Thoracic aorta (tissue), 2 donors: ENCODE data around the gene UBR4. TPM values are rescaled to one million over a fixed set of nuclear protein-coding genes. Genes with fewer than 3 reads are reported as not detected.

Source experiments
- ATAC-seq: fragments of 150-250 bp; one replicate; pipeline ENCODE4 v1.8.0; 2017; ENCODE audit warnings: low read depth; ENCODE audit not compliant: insufficient number of reproducible peaks, low FRiP score
- DNase-seq: peaks from one replicate; pipeline ENCODE4 v3.0.0-alpha.2; 2020; ENCODE audit warnings: low spot score
- H3K27ac ChIP-seq, 2 donors: fragments of 200-600 bp; sonication (generic); 1 replicate in 1 of 2; 2 replicates in 1 of 2; pipeline ENCODE4 v1.5.1; 2016; ENCODE audit warnings: mild to moderate bottlenecking in 2 of 2, moderate library complexity in 2 of 2
- H3K27me3 ChIP-seq: fragments of 200-600 bp; sonication (generic); replicated peaks from 2 replicates; pipeline ENCODE4 v1.6.0; 2016; ENCODE audit warnings: mild to moderate bottlenecking; ENCODE audit not compliant: insufficient read depth
- H3K36me3 ChIP-seq: fragments of 200-600 bp; sonication (generic); one replicate; pipeline ENCODE4 v1.5.1; 2016
- H3K4me1 ChIP-seq, 2 donors: fragments of 200-600 bp; sonication (generic); 1 replicate in 1 of 2; 2 replicates in 1 of 2; pipeline versions ENCODE4 v1.5.1 to v1.6.0; 2016; ENCODE audit warnings: low read depth in 2 of 2, mild to moderate bottlenecking in 1 of 2; ENCODE audit not compliant: control insufficient read depth in 1 of 2
- H3K4me3 ChIP-seq: fragments of 200-600 bp; sonication (generic); 2 replicates; pipeline ENCODE4 v1.5.1; 2016; ENCODE audit warnings: mild to moderate bottlenecking
- H3K9me3 ChIP-seq: fragments of 200-600 bp; sonication (generic); 2 replicates; pipeline ENCODE4 v1.5.1; 2016
- total RNA-seq, 2 donors: library from RNA; depleted of rRNA; stranded (reverse); fragments of >200 nt; gene quantifications; one replicate each; pipeline versions ENCODE4 v1.1.0 to v1.2.3, GENCODE V29; 2016
- TF ChIP-seq, protein P1 (sequence below): fragments of 200-600 bp; sonication (generic); IDR thresholded peaks from one replicate; pipeline ENCODE4 v1.5.1; 2019; ENCODE audit warnings: antibody characterized with exemption

UBR4 gene
- total RNA-seq, 2 donors from 2014 or later: 231 to 266 TPM

DNA sequence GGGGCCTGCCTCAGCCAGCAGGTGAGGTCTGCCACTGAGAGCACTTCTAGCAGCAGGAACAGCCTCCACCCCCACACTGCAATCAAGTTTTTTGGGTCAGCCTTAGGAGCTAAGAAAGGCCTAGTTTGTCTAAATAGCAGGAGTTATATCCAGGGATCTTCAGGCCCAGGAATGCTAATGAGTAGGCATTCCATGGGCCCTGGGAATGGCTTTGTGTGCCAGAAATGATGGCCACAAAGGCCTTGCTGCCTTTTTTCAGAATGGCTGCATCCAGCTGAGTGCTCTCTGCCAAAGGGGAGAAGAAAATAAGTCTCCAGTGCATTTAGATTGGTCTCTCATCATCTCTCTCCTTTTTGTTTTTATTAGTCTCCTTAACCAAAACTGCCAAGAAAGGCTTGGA, 44.4 kb upstream of the UBR4 start:
- Histone ChIP-seq H3K9me3 (no peaks in the 10 kb centered on the region), H3K4me1 (peaks cover 16 to 24% of the 10 kb centered on the region in 2 donors), H3K27ac (no peak overlapping the region), H3K4me3 (no peak overlapping the region), H3K36me3 (peaks cover 30% of the 10 kb centered on the region), H3K27me3 (no peaks in the 10 kb centered on the region)
- no peak for DNase-seq
- TF ChIP-seq, protein P1, sequence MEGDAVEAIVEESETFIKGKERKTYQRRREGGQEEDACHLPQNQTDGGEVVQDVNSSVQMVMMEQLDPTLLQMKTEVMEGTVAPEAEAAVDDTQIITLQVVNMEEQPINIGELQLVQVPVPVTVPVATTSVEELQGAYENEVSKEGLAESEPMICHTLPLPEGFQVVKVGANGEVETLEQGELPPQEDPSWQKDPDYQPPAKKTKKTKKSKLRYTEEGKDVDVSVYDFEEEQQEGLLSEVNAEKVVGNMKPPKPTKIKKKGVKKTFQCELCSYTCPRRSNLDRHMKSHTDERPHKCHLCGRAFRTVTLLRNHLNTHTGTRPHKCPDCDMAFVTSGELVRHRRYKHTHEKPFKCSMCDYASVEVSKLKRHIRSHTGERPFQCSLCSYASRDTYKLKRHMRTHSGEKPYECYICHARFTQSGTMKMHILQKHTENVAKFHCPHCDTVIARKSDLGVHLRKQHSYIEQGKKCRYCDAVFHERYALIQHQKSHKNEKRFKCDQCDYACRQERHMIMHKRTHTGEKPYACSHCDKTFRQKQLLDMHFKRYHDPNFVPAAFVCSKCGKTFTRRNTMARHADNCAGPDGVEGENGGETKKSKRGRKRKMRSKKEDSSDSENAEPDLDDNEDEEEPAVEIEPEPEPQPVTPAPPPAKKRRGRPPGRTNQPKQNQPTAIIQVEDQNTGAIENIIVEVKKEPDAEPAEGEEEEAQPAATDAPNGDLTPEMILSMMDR: no peak
- ATAC-seq: no peak

DNA sequence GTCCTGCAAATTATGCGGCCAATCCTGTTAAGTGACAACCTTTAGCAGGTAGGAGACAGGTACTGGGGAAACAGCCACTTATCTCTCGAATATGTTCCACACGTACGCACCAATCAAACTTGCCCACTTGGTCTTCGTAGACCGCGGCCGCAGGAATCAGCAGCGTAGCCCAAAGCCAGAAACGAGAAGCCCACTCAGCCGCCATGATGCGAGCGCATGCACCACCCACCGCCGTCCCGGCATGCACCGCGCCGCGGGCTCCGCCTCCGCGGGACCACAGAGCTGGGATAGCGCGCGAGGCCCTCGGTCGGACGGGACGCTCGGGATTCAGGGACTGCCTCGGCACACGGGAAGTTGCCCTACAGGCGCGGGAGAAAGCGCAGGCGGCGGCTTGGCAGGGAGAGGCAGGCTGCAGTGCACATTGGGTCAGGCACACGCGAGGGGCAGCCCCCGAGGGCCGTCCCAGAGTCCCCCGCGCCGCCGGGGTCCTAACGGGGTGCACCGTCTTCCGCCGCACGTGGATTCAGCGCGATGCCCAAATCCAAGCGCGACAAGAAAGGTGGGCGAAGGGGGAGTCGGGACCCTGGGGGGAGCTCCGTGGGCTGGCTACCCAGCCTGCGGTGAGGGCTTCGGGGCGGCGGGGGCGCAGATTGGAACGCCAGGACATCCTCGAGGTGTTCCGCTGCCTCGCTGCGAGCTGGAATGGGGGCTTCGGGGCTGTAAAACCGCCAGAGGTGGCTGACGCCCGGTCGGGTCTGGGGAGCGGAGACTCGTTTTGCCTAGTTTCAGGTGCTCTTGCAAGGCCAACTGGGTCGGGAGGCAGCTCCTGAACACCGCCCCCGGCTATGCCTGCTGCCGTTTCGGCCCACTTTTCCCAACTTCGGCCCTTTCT, 41.5 kb upstream of the UBR4 start, which contains the start of the genes EMC1 and MRTO4:
TSS of gene EMC1 (minus strand) at position 220 of the 892 bp plus-strand sequence. CDS start at position 205, 15 bp downstream.
TSS of gene MRTO4 (plus strand) at position 501 of the 892 bp plus-strand sequence. CDS start at position 532, 31 bp downstream.
- H3K27me3 ChIP-seq: no peaks in the 10 kb centered on the region
- H3K27ac ChIP-seq: peak within 1 kb of the TSS; percentile 88 to 91
- H3K4me3 ChIP-seq: peak within 1 kb of the TSS; percentile 77
- TF ChIP-seq, protein P1: no peak
- peaks cover 5% of the 10 kb centered on the region for H3K36me3 ChIP-seq
- peaks cover 16 to 24% of the 10 kb centered on the region in 2 donors for H3K4me1 ChIP-seq
- ATAC-seq (peak; percentile 79), DNase-seq (peak; percentile 48)
- no peaks in the 10 kb centered on the region for H3K9me3 ChIP-seq

DNA sequence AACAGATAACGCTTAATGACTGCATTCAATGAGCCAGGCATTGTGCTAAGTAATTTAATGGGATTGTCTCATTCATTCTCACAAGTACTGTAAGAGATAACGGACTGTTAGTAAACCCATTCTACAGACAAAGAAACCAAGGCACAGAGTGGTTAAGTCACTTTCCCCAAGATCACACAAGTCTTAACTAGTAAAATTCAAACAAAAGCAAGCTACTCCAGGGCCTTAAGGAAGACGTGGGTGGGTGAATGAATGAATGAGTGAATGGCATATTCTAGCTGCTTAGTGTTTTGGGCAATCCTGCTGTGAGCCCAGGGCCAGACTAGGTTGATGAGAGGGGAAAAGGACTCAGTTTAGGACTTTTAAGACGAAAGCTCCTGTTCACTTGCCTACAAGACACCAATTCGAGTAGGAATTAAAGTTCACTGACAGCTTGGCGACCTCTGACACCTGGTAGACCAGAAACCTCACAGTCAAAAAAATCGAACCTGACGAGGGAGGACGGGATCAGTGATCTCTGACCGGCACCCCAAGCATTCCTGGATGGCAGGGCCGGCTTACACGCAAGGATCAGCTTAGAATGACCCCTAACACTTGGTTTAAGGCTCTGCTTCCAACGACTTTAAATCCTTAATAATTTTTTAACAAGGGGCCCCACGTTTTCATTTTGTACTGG, 40.7 kb upstream of the UBR4 start:
- H3K36me3 ChIP-seq: no peaks in the 10 kb centered on the region
- peak overlapping the region; percentile 77 for H3K4me3 ChIP-seq
- ATAC-seq (no peak), DNase-seq (no peak)
- peaks cover 16 to 24% of the 10 kb centered on the region in 2 donors for H3K4me1 ChIP-seq
- no peaks in the 10 kb centered on the region for H3K9me3 ChIP-seq
- H3K27me3 ChIP-seq: no peaks in the 10 kb centered on the region
- TF ChIP-seq, protein P1: no peak
- H3K27ac ChIP-seq: peak overlapping the region; percentile 88 to 91

DNA sequence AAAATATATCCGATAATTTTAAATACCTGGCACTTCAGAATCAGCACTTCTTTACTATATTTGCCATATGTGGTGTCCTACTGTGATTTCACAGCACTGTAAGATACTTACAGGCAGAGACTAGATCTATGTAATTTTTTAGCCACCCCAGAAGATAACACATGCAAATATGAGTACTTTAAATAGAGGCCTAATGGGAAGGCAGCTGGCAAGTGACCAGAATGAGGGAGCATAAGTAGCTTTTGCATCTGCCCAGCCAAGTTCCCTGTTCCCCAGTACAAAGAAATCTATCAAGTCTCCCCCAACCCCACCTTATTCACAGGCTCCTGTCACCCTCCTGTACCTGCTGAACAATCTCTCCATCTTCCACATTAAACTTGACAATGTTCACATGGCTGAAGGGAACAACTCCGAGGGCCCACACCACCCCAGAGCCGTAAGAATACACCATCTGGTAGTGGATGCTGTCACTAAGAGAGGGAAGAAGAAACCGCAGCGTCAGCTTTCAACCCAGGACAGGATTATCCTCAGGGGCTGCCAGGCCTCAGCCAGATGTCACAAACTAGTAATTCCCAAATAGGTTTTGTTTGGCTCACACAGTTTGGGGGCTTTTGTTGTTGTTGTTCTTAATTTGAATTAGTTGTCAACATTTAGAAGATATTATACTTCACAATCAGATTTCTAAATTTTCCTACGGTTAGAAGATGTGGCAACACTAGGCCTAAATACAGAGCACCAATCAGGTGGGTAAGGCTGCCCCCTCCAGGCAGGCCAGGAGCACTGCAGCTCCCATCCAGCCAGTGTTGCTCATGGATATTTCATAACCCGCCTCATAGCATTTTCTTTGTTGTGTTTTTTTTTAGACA, 30.8 kb upstream of the UBR4 start:
- H3K27me3 ChIP-seq: no peaks in the 10 kb centered on the region
- H3K9me3 ChIP-seq: no peaks in the 10 kb centered on the region
- TF ChIP-seq, protein P1: peak; percentile 91
- H3K27ac ChIP-seq: no peak overlapping the region
- peaks cover 54% of the 10 kb centered on the region for H3K36me3 ChIP-seq
- no peak for DNase-seq
- H3K4me1 ChIP-seq: no peaks in the 10 kb centered on the region
- no peak overlapping the region for H3K4me3 ChIP-seq
- peak; percentile 38 for ATAC-seq
